ENCODE results near the gene APELA.

APELA gene

GRCh38 chr4:164856396-164856795 is 20.6 kb upstream of the APELA start:
- no peak overlapping the region for H3K56ac ChIP-seq (ENCODE audit: low read length)
- no peak overlapping the region for H3K4me3 ChIP-seq (ENCODE audit: low read length)
- no peak overlapping the region for H3K4me2 ChIP-seq (ENCODE audit: low read length)
- no peak overlapping the region for H4K8ac ChIP-seq (ENCODE audit: low read depth, low read length)
- no peaks in the 10 kb centered on the region for H3K27me3 ChIP-seq (ENCODE audit: insufficient read depth, low read length, poor library complexity)
- no peak overlapping the region for H3K23ac ChIP-seq (ENCODE audit: low read length)
- no peak overlapping the region for H2AK5ac ChIP-seq (ENCODE audit: low read length)
- H3K36me3 ChIP-seq (ENCODE audit: control insufficient read depth, insufficient read depth, low read length), result no peaks in the 10 kb centered on the region
- H3K18ac ChIP-seq (ENCODE audit: low read length), result no peak overlapping the region
- no peak overlapping the region for H2BK15ac ChIP-seq (replicated peaks; ENCODE audit: low read depth)
- H3K27ac ChIP-seq (ENCODE audit: low read depth, low read length), result no peak overlapping the region
- H3K4me1 ChIP-seq (ENCODE audit: control insufficient read depth, low read depth, low read length), result no peaks in the 10 kb centered on the region
- H4K5ac ChIP-seq (ENCODE audit: low read length), result no peak overlapping the region
- no peaks in the 10 kb centered on the region for H3K79me1 ChIP-seq (ENCODE audit: low read length)
- H3K4ac ChIP-seq (ENCODE audit: low read depth, low read length), result no peak overlapping the region
- H2BK5ac ChIP-seq (ENCODE audit: low read length), result no peak overlapping the region
- WGBS (ENCODE audit: extremely low coverage, insufficient coverage, low lambda C conversion rate), result no CpG with 5 or more reads among the region's 1 CpG
- no peak overlapping the region for H3K9ac ChIP-seq (ENCODE audit: low read length)
- no peak for DNase-seq
- no peak overlapping the region for H2BK120ac ChIP-seq (ENCODE audit: low read depth, low read length)
- H3K79me2 ChIP-seq (ENCODE audit: control insufficient read depth, insufficient read depth, low read length), result no peaks in the 10 kb centered on the region

GRCh38 chr4:164866817-164867490 is 10.0 kb upstream of the APELA start:
- no peaks in the 10 kb centered on the region for H3K27me3 ChIP-seq (ENCODE audit: insufficient read depth, low read length, poor library complexity)
- peak; percentile 78 for DNase-seq
- peak overlapping the region; percentile 28 for H3K27ac ChIP-seq (ENCODE audit: low read depth, low read length)
- no peak overlapping the region for H3K4me2 ChIP-seq (ENCODE audit: low read length)
- 100% methylated on average over 1 of the region's 3 CpGs for WGBS (ENCODE audit: extremely low coverage, insufficient coverage, low lambda C conversion rate)
- no peak overlapping the region for H2BK15ac ChIP-seq (replicated peaks; ENCODE audit: low read depth)
- no peaks in the 10 kb centered on the region for H3K4me1 ChIP-seq (ENCODE audit: control insufficient read depth, low read depth, low read length)
- no peak overlapping the region for H3K9ac ChIP-seq (ENCODE audit: low read length)
- no peak overlapping the region for H2BK120ac ChIP-seq (ENCODE audit: low read depth, low read length)
- H3K36me3 ChIP-seq (ENCODE audit: control insufficient read depth, insufficient read depth, low read length), result no peaks in the 10 kb centered on the region
- H3K79me1 ChIP-seq (ENCODE audit: low read length), result no peaks in the 10 kb centered on the region
- H3K18ac ChIP-seq (ENCODE audit: low read length), result no peak overlapping the region
- no peak overlapping the region for H2BK5ac ChIP-seq (ENCODE audit: low read length)
- H2AK5ac ChIP-seq (ENCODE audit: low read length), result no peak overlapping the region
- peak overlapping the region; percentile 34 for H3K56ac ChIP-seq (ENCODE audit: low read length)
- H4K8ac ChIP-seq (ENCODE audit: low read depth, low read length), result no peak overlapping the region
- H4K5ac ChIP-seq (ENCODE audit: low read length), result no peak overlapping the region
- no peak overlapping the region for H3K4ac ChIP-seq (ENCODE audit: low read depth, low read length)
- no peaks in the 10 kb centered on the region for H3K79me2 ChIP-seq (ENCODE audit: control insufficient read depth, insufficient read depth, low read length)
- no peak overlapping the region for H3K23ac ChIP-seq (ENCODE audit: low read length)
- H3K4me3 ChIP-seq (ENCODE audit: low read length), result no peak overlapping the region

- Histone ChIP-seq H3K36me3 (ENCODE audit: control insufficient read depth, insufficient read depth, low read length) (no peaks in the 10 kb centered on the region), H3K23ac (ENCODE audit: low read length) (no peak overlapping the region), H4K5ac (ENCODE audit: low read length) (no peak overlapping the region), H3K9ac (ENCODE audit: low read length) (no peak overlapping the region), H4K8ac (ENCODE audit: low read depth, low read length) (no peak overlapping the region), H3K4ac (ENCODE audit: low read depth, low read length) (no peak overlapping the region), H2AK5ac (ENCODE audit: low read length) (no peak overlapping the region), H3K79me2 (ENCODE audit: control insufficient read depth, insufficient read depth, low read length) (no peaks in the 10 kb centered on the region), H2BK15ac (replicated peaks; ENCODE audit: low read depth) (no peak overlapping the region), H2BK5ac (ENCODE audit: low read length) (no peak overlapping the region), H2BK120ac (ENCODE audit: low read depth, low read length) (peak overlapping the region; percentile 14), H3K18ac (ENCODE audit: low read length) (no peak overlapping the region), H3K79me1 (ENCODE audit: low read length) (no peaks in the 10 kb centered on the region), H3K27me3 (ENCODE audit: insufficient read depth, low read length, poor library complexity) (no peaks in the 10 kb centered on the region), H3K56ac (ENCODE audit: low read length) (no peak overlapping the region), H3K27ac (ENCODE audit: low read depth, low read length) (no peak overlapping the region), H3K4me2 (ENCODE audit: low read length) (no peak overlapping the region), H3K4me1 (ENCODE audit: control insufficient read depth, low read depth, low read length) (no peaks in the 10 kb centered on the region), H3K4me3 (ENCODE audit: low read length) (no peak overlapping the region)
- DNase-seq, result no peak
- WGBS (ENCODE audit: extremely low coverage, insufficient coverage, low lambda C conversion rate), result no CpG with 5 or more reads among the region's 4 CpGs
These were observed 5.3 kb upstream of the APELA start for GRCh38 chr4:164871673-164872072.

GRCh38 chr4:164872481-164872880 is 4.5 kb upstream of the APELA start:
- no peak overlapping the region for H3K23ac ChIP-seq (ENCODE audit: low read length)
- no peak overlapping the region for H2BK120ac ChIP-seq (ENCODE audit: low read depth, low read length)
- DNase-seq, result no peak
- H4K5ac ChIP-seq (ENCODE audit: low read length), result no peak overlapping the region
- no peaks in the 10 kb centered on the region for H3K27me3 ChIP-seq (ENCODE audit: insufficient read depth, low read length, poor library complexity)
- no peaks in the 10 kb centered on the region for H3K79me1 ChIP-seq (ENCODE audit: low read length)
- no CpG with 5 or more reads among the region's 3 CpGs for WGBS (ENCODE audit: extremely low coverage, insufficient coverage, low lambda C conversion rate)
- no peak overlapping the region for H2BK5ac ChIP-seq (ENCODE audit: low read length)
- H3K4me2 ChIP-seq (ENCODE audit: low read length), result no peak overlapping the region
- no peak overlapping the region for H3K9ac ChIP-seq (ENCODE audit: low read length)
- no peaks in the 10 kb centered on the region for H3K4me1 ChIP-seq (ENCODE audit: control insufficient read depth, low read depth, low read length)
- H3K18ac ChIP-seq (ENCODE audit: low read length), result no peak overlapping the region
- H2AK5ac ChIP-seq (ENCODE audit: low read length), result no peak overlapping the region
- no peak overlapping the region for H3K56ac ChIP-seq (ENCODE audit: low read length)
- no peaks in the 10 kb centered on the region for H3K79me2 ChIP-seq (ENCODE audit: control insufficient read depth, insufficient read depth, low read length)
- H3K4ac ChIP-seq (ENCODE audit: low read depth, low read length), result no peak overlapping the region
- H4K8ac ChIP-seq (ENCODE audit: low read depth, low read length), result peak overlapping the region; percentile 56
- H3K27ac ChIP-seq (ENCODE audit: low read depth, low read length), result no peak overlapping the region
- H2BK15ac ChIP-seq (replicated peaks; ENCODE audit: low read depth), result no peak overlapping the region
- no peaks in the 10 kb centered on the region for H3K36me3 ChIP-seq (ENCODE audit: control insufficient read depth, insufficient read depth, low read length)
- H3K4me3 ChIP-seq (ENCODE audit: low read length), result no peak overlapping the region

- Histone ChIP-seq H3K79me1 (ENCODE audit: low read length) (no peaks in the 10 kb centered on the region), H3K4me3 (ENCODE audit: low read length) (no peak overlapping the region), H3K27ac (ENCODE audit: low read depth, low read length) (no peak overlapping the region), H3K9ac (ENCODE audit: low read length) (no peak overlapping the region), H2BK5ac (ENCODE audit: low read length) (no peak overlapping the region), H3K18ac (ENCODE audit: low read length) (no peak overlapping the region), H2AK5ac (ENCODE audit: low read length) (no peak overlapping the region), H3K4me2 (ENCODE audit: low read length) (no peak overlapping the region), H2BK120ac (ENCODE audit: low read depth, low read length) (no peak overlapping the region), H3K56ac (ENCODE audit: low read length) (no peak overlapping the region), H3K23ac (ENCODE audit: low read length) (no peak overlapping the region), H3K79me2 (ENCODE audit: control insufficient read depth, insufficient read depth, low read length) (no peaks in the 10 kb centered on the region), H2BK15ac (replicated peaks; ENCODE audit: low read depth) (no peak overlapping the region), H3K4ac (ENCODE audit: low read depth, low read length) (no peak overlapping the region), H3K27me3 (ENCODE audit: insufficient read depth, low read length, poor library complexity) (no peaks in the 10 kb centered on the region), H4K8ac (ENCODE audit: low read depth, low read length) (no peak overlapping the region), H3K4me1 (ENCODE audit: control insufficient read depth, low read depth, low read length) (no peaks in the 10 kb centered on the region), H4K5ac (ENCODE audit: low read length) (no peak overlapping the region), H3K36me3 (ENCODE audit: control insufficient read depth, insufficient read depth, low read length) (no peaks in the 10 kb centered on the region)
- no CpG with 5 or more reads among the region's 3 CpGs for WGBS (ENCODE audit: extremely low coverage, insufficient coverage, low lambda C conversion rate)
- DNase-seq, result peak; percentile 62
These were observed 2.2 kb upstream of the APELA start for GRCh38 chr4:164874789-164875188.
